ENCODE results near the gene FAF1.

DNA sequence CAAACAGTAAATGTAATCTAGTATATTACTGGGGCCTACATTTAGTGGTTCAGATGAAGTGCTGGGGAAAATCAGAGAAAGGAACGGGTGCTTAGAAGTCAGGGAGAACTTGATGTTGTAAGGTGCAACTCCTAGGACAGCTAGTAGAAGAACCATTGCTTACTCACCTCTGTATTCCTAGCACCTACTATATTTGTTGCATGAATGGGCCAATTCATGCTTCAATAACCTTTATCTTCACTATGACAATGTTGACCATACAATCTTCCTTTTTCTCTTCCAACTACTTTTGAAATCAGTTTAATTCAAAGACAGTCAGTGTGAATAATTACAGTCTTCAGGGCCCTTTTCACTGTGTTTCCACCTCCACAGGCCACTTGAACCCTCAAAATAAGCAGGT is 411.8 kb downstream of the FAF1 start:
- no peak for TF ChIP-seq POLR2A (IDR thresholded peaks at IDR 0.05; ENCODE audit: extremely low read depth, insufficient read length)
- TF ChIP-seq, protein P1, sequence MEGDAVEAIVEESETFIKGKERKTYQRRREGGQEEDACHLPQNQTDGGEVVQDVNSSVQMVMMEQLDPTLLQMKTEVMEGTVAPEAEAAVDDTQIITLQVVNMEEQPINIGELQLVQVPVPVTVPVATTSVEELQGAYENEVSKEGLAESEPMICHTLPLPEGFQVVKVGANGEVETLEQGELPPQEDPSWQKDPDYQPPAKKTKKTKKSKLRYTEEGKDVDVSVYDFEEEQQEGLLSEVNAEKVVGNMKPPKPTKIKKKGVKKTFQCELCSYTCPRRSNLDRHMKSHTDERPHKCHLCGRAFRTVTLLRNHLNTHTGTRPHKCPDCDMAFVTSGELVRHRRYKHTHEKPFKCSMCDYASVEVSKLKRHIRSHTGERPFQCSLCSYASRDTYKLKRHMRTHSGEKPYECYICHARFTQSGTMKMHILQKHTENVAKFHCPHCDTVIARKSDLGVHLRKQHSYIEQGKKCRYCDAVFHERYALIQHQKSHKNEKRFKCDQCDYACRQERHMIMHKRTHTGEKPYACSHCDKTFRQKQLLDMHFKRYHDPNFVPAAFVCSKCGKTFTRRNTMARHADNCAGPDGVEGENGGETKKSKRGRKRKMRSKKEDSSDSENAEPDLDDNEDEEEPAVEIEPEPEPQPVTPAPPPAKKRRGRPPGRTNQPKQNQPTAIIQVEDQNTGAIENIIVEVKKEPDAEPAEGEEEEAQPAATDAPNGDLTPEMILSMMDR (IDR thresholded peaks at IDR 0.05; ENCODE audit: low read depth, low read length): no peak
- TF ChIP-seq, protein P2, sequence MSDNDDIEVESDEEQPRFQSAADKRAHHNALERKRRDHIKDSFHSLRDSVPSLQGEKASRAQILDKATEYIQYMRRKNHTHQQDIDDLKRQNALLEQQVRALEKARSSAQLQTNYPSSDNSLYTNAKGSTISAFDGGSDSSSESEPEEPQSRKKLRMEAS (IDR thresholded peaks at IDR 0.05; ENCODE audit: low read depth, low read length): no peak
